HEK293 (cell line): ENCODE data around the gene CAPN7.

Experiments used
- CTCF ChIA-PET: fragments of 350-600 bp; formaldehyde crosslinking; extraction: SDS; loops from one replicate; lab custom pipeline; 2021; ENCODE audit warnings: antibody characterized with exemption; lab: Yijun Ruan, JAX
- POLR2A ChIA-PET: fragments of 300-600 bp; formaldehyde crosslinking; extraction: SDS; loops from one replicate; lab custom pipeline; 2020; ENCODE audit warnings: antibody characterized with exemption, inconsistent platforms; lab: Yijun Ruan, JAX
- H3K27ac ChIP-seq: fragments of 200-500 bp; sonication (Bioruptor generic); 2 replicates; pipeline ENCODE4 v1.5.1; 2014; ENCODE audit warnings: low read depth, low read length, control low read depth, inconsistent platforms; ENCODE audit errors: extremely low read depth
- H3K36me3 ChIP-seq, 2 experiments: fragments of 200-500 bp in 1 of 2; sonication (Bioruptor generic) in 1 of 2; 1 replicate in 1 of 2; 2 replicates in 1 of 2; pipeline ENCODE4 v1.5.1; 2014 to 2017; ENCODE audit warnings: inconsistent platforms in 2 of 2, low read length in 2 of 2; ENCODE audit not compliant: control insufficient read depth in 2 of 2, insufficient read depth in 1 of 2
- H3K4me1 ChIP-seq: fragments of 200-500 bp; sonication (Bioruptor generic); 2 replicates; pipeline ENCODE4 v1.5.1; 2014; ENCODE audit warnings: mild to moderate bottlenecking, low read length, inconsistent platforms; ENCODE audit not compliant: control insufficient read depth, insufficient read depth
- H3K4me3 ChIP-seq: 2 replicates; pipeline ENCODE4 v1.5.1; 2011; ENCODE audit warnings: low read depth, mild to moderate bottlenecking, control low read depth, low read length, moderate library complexity
- H3K9me3 ChIP-seq: fragments of 200-500 bp; sonication (Bioruptor generic); 2 replicates; pipeline ENCODE4 v1.5.1; 2014; ENCODE audit warnings: low read depth, low read length, inconsistent platforms; ENCODE audit not compliant: control insufficient read depth, insufficient read depth
- EGR2 ChIP-seq: fragments of 450-650 bp; formaldehyde crosslinking; IDR thresholded peaks from 2 replicates; pipeline ENCODE4 v1.5.1; 2016; ENCODE audit warnings: low read depth, missing biosample characterization, missing genetic modification characterization
- FEZF1 ChIP-seq: fragments of 450-650 bp; formaldehyde crosslinking; IDR thresholded peaks from 2 replicates; pipeline ENCODE4 v1.5.1; 2016; ENCODE audit warnings: missing biosample characterization, missing genetic modification characterization
- IKZF3 ChIP-seq: fragments of 450-650 bp; IDR thresholded peaks from 2 replicates; pipeline ENCODE4 v1.5.0; 2018; ENCODE audit warnings: missing biosample characterization, mild to moderate bottlenecking, missing genetic modification characterization, moderate library complexity
- KLF16 ChIP-seq: fragments of 450-650 bp; formaldehyde crosslinking; IDR thresholded peaks from 2 replicates; pipeline ENCODE4 v1.5.1; 2017; ENCODE audit warnings: missing biosample characterization, missing genetic modification characterization
- KLF7 ChIP-seq: fragments of 450-650 bp; formaldehyde crosslinking; IDR thresholded peaks from 2 replicates; pipeline ENCODE4 v1.5.1; 2016; ENCODE audit warnings: missing biosample characterization, missing genetic modification characterization, borderline replicate concordance
- PRDM6 ChIP-seq: fragments of 450-650 bp; formaldehyde crosslinking; IDR thresholded peaks from 2 replicates; pipeline ENCODE4 v1.5.1; 2017; ENCODE audit warnings: missing biosample characterization, missing genetic modification characterization
- SALL2 ChIP-seq: fragments of 450-650 bp; formaldehyde crosslinking; IDR thresholded peaks from 2 replicates; pipeline ENCODE4 v1.5.0; 2017; ENCODE audit warnings: missing biosample characterization, mild to moderate bottlenecking, missing genetic modification characterization, borderline replicate concordance
- ZBTB1 ChIP-seq: fragments of 450-650 bp; formaldehyde crosslinking; IDR thresholded peaks from 2 replicates; pipeline ENCODE4 v1.5.1; 2016; ENCODE audit warnings: missing biosample characterization, missing genetic modification characterization
- ZBTB20 ChIP-seq: fragments of 450-650 bp; formaldehyde crosslinking; IDR thresholded peaks from 2 replicates; pipeline ENCODE4 v1.5.1; 2016; ENCODE audit warnings: missing biosample characterization, missing genetic modification characterization
- ZBTB26 ChIP-seq: fragments of 450-650 bp; formaldehyde crosslinking; optimal IDR thresholded peaks from 2 replicates; pipeline ENCODE3; 2016; ENCODE audit warnings: missing biosample characterization, mild to moderate bottlenecking, missing genetic modification characterization
- ZFHX2 ChIP-seq: fragments of 450-650 bp; formaldehyde crosslinking; conservative IDR thresholded peaks from 2 replicates; pipeline ENCODE4 v1.5.1; 2016; ENCODE audit warnings: missing biosample characterization, missing genetic modification characterization
- ZNF112 ChIP-seq: fragments of 450-650 bp; formaldehyde crosslinking; IDR thresholded peaks from 2 replicates; pipeline ENCODE4 v1.5.0; 2017; ENCODE audit warnings: missing biosample characterization, missing genetic modification characterization
- ZNF132 ChIP-seq: fragments of 450-650 bp; formaldehyde crosslinking; IDR thresholded peaks from 2 replicates; pipeline ENCODE4 v1.5.1; 2017; ENCODE audit warnings: missing biosample characterization, missing genetic modification characterization, borderline replicate concordance
- ZNF157 ChIP-seq: fragments of 450-650 bp; formaldehyde crosslinking; IDR thresholded peaks from 2 replicates; pipeline ENCODE4 v1.5.1; 2016; ENCODE audit warnings: missing biosample characterization, missing genetic modification characterization
- ZNF16 ChIP-seq: fragments of 450-650 bp; formaldehyde crosslinking; IDR thresholded peaks from 2 replicates; pipeline ENCODE4 v1.5.1; 2016; ENCODE audit warnings: low read depth, missing biosample characterization, missing genetic modification characterization
- ZNF184 ChIP-seq: fragments of 450-650 bp; IDR thresholded peaks from 2 replicates; pipeline ENCODE4 v1.5.1; 2018; ENCODE audit warnings: missing biosample characterization, mild to moderate bottlenecking, missing genetic modification characterization
- ZNF221 ChIP-seq: fragments of 450-650 bp; formaldehyde crosslinking; IDR thresholded peaks from 2 replicates; pipeline ENCODE4 v1.5.1; 2017; ENCODE audit warnings: missing biosample characterization, missing genetic modification characterization, borderline replicate concordance
- ZNF239 ChIP-seq: fragments of 450-650 bp; formaldehyde crosslinking; IDR thresholded peaks from 2 replicates; pipeline ENCODE4 v1.5.1; 2016; ENCODE audit warnings: missing biosample characterization, missing genetic modification characterization
- ZNF274 ChIP-seq, 2 experiments: fragments of 200-500 bp in 1 of 2; fragments of 450-650 bp in 1 of 2; sonication (Bioruptor generic) in 1 of 2; formaldehyde crosslinking in 1 of 2; IDR thresholded peaks; 2 replicates each; pipeline versions ENCODE4 v1.5.1 to v1.6.1; 2014 to 2016; ENCODE audit warnings: borderline replicate concordance in 1 of 2, inconsistent platforms in 1 of 2, low read length in 1 of 2, missing biosample characterization in 1 of 2, missing genetic modification characterization in 1 of 2
- ZNF521 ChIP-seq: fragments of 450-650 bp; formaldehyde crosslinking; IDR thresholded peaks from 2 replicates; pipeline ENCODE4 v1.5.1; 2017; ENCODE audit warnings: missing biosample characterization, mild to moderate bottlenecking, missing genetic modification characterization
- ZNF544 ChIP-seq: fragments of 450-650 bp; formaldehyde crosslinking; IDR thresholded peaks from 2 replicates; pipeline ENCODE4 v1.5.0; 2017; ENCODE audit warnings: missing biosample characterization, missing genetic modification characterization
- ZNF658 ChIP-seq: fragments of 450-650 bp; formaldehyde crosslinking; IDR thresholded peaks from 2 replicates; pipeline ENCODE4; 2016; ENCODE audit warnings: missing biosample characterization, missing genetic modification characterization
- ZNF777 ChIP-seq: fragments of 450-650 bp; formaldehyde crosslinking; IDR thresholded peaks from 2 replicates; pipeline ENCODE4 v1.5.1; 2017; ENCODE audit warnings: missing biosample characterization, missing genetic modification characterization, borderline replicate concordance
- ZSCAN23 ChIP-seq: fragments of 450-650 bp; formaldehyde crosslinking; IDR thresholded peaks from 2 replicates; pipeline ENCODE4 v1.5.1; 2016; ENCODE audit warnings: missing biosample characterization, missing genetic modification characterization
- ZSCAN5A ChIP-seq: fragments of 450-650 bp; formaldehyde crosslinking; IDR thresholded peaks from 2 replicates; pipeline ENCODE4 v1.5.1; 2016; ENCODE audit warnings: missing biosample characterization, missing genetic modification characterization
- ZXDB ChIP-seq: fragments of 450-650 bp; formaldehyde crosslinking; IDR thresholded peaks from 2 replicates; pipeline ENCODE4 v1.5.1; 2016; ENCODE audit warnings: missing biosample characterization, missing genetic modification characterization

CAPN7 gene

GRCh38 chr3:15271030-15271429, 65.0 kb downstream of the CAPN7 start:
- Histone ChIP-seq H3K9me3 (no peaks in the 10 kb centered on the region), H3K4me3 (no peak overlapping the region), H3K36me3 (no peaks in the 10 kb centered on the region)
- TF ChIP-seq ZNF521 (tag by site-specific recombination) (no peak), ZSCAN23 (tag by site-specific recombination) (no peak), SALL2 (tag by site-specific recombination) (no peak)
- TF ChIP-seq, all 188 proteins: peak for 0
- POLR2A ChIA-PET = interaction anchor here (0.7 kb wide), 1 partner anchor 16 kb away, joined by 5 read pairs; no protein-coding TSS in a partner anchor
- peaks cover 5% of the 10 kb centered on the region; the same call in 1 of the 2 replicates for H3K4me1 ChIP-seq
- H3K27ac ChIP-seq = no peak overlapping the region
- CTCF ChIA-PET = interaction anchor here (1.3 to 2.0 kb wide), 4 partner anchors 60 to 109 kb away, joined by 4 to 9 read pairs (median 6); partner anchors contain the start of gene SH3BP5

- Histone ChIP-seq H3K27ac (no peak overlapping the region), H3K36me3 (no peaks in the 10 kb centered on the region), H3K9me3 (no peaks in the 10 kb centered on the region), H3K4me3 (no peak overlapping the region), H3K4me1 (peaks cover 5% of the 10 kb centered on the region; the same call in 1 of the 2 replicates)
- ChIA-PET CTCF (interaction anchor here (1.3 kb wide), 1 partner anchor 61 kb away, joined by 4 read pairs; the partner anchor contains the start of gene SH3BP5), POLR2A (interaction anchor here (0.7 kb wide), 1 partner anchor 15 kb away, joined by 5 read pairs; no protein-coding TSS in a partner anchor)
- no peak for TF ChIP-seq SALL2 (tag by site-specific recombination)
- TF ChIP-seq ZNF157 (tag by site-specific recombination) = peak; percentile 89
- no peak for TF ChIP-seq ZNF184 (tag by site-specific recombination)
- no peak for TF ChIP-seq KLF16 (tag by site-specific recombination)
- no peak for TF ChIP-seq ZNF112 (tag by site-specific recombination)
- no peak for TF ChIP-seq ZNF658 (tag by site-specific recombination)
- no peak for TF ChIP-seq ZNF239 (tag by site-specific recombination)
- TF ChIP-seq EGR2 (tag by site-specific recombination) = peak; percentile 40; the same call in 1 of the 2 replicates
- TF ChIP-seq PRDM6 (tag by site-specific recombination) = no peak
- no peak for TF ChIP-seq KLF7 (tag by site-specific recombination)
- 0 out of 2 replicates have a peak, but pooled peaks have one; percentile 14 for TF ChIP-seq ZFHX2 (tag by site-specific recombination)
- TF ChIP-seq ZNF544 (tag by site-specific recombination) = no peak
- no peak for TF ChIP-seq ZNF777 (tag by site-specific recombination)
- no peak for TF ChIP-seq ZNF221 (tag by site-specific recombination)
Observed at GRCh38 chr3:15271785-15272381, 65.8 kb downstream of the CAPN7 start.

GRCh38 chr3:15272426-15273196, 66.6 kb downstream of the CAPN7 start:
- ChIA-PET POLR2A (no interaction called here), CTCF (interaction anchor here (1.8 kb wide), 1 partner anchor 132 kb away, joined by 3 read pairs; no protein-coding TSS in a partner anchor)
- no peak overlapping the region for H3K27ac ChIP-seq
- peaks cover 5% of the 10 kb centered on the region; the same call in 1 of the 2 replicates for H3K4me1 ChIP-seq
- H3K9me3 ChIP-seq = no peaks in the 10 kb centered on the region
- no peaks in the 10 kb centered on the region for H3K36me3 ChIP-seq
- H3K4me3 ChIP-seq = no peak overlapping the region
- TF ChIP-seq ZBTB20 (tag by site-specific recombination) = no peak
- no peak for TF ChIP-seq ZXDB (tag by site-specific recombination)
- TF ChIP-seq ZBTB26 (tag by site-specific recombination) = no peak
- TF ChIP-seq ZNF274 (IDR thresholded peaks at IDR 0.05; ENCODE audit: low read length) = no peak
- TF ChIP-seq ZNF274 (tag by site-specific recombination; IDR thresholded peaks at IDR 0.05; ENCODE audit: borderline replicate concordance) = no peak
- no peak for TF ChIP-seq ZSCAN5A (tag by site-specific recombination)
- TF ChIP-seq ZBTB1 (tag by site-specific recombination) = no peak
- TF ChIP-seq ZNF16 (tag by site-specific recombination) = no peak
- TF ChIP-seq IKZF3 (tag by site-specific recombination) = no peak
- TF ChIP-seq ZNF132 (tag by site-specific recombination) = no peak
- no peak for TF ChIP-seq FEZF1 (tag by site-specific recombination)
